NCI-H2081 (cell line): ENCODE data around the gene CAMK4.

Experiments
- DNase-seq, 2 experiments: peaks; one replicate each; lab custom pipeline; 2025; lab: John Stamatoyannopoulos, UW

CAMK4 gene

GRCh38 chr5:111535879-111536549, 311.8 kb downstream of the CAMK4 start:
- no peak for DNase-seq

GRCh38 chr5:111537141-111538024, 313.2 kb downstream of the CAMK4 start:
- no peak for DNase-seq
